Measurements from ENCODE around the gene PTPRE.

DNA sequence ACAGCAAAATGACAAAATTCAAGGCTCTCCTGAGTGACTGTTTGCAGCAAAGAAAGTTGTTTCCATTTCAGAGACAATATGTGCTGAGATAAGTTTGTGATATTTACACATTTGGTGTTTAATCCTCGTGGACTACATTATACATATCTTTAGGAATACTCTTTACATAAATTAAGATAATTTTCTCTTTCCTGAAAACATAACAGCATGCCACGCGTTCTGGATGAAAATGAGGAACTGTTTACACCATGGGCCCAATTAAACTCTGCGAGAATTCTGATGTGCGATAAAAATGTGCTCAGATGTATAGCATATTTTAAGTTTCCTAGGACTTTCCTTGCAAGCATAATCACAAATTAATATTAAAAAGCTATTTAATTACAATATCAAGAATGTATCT is 26.4 kb downstream of the PTPRE start:
- TF ChIP-seq POLR2A (IDR thresholded peaks at IDR 0.05; ENCODE audit: low read length) (no peak), GATA1 (IDR thresholded peaks at IDR 0.05; ENCODE audit: low read depth, low read length) (no peak)

Data from erythroblast (primary cell).